SK-N-SH (cell line): Measurements from ENCODE around the gene JAZF1. TPM values are rescaled to one million over a fixed set of nuclear protein-coding genes. Genes with fewer than 3 reads are reported as not detected.

ENCODE experiments used
- CTCF ChIA-PET: fragments of 300-600, 350-600 bp; formaldehyde crosslinking; extraction: SDS; loops from one replicate; lab custom pipeline; 2021; lab: Yijun Ruan, JAX
- POLR2A ChIA-PET: fragments of 350-600 bp; sonication (Branson Sonifier 250); formaldehyde crosslinking; extraction: SDS; loops from one replicate; lab custom pipeline; 2020; ENCODE audit warnings: antibody characterized with exemption, inconsistent platforms; lab: Yijun Ruan, JAX
- DNase-seq: peaks from one replicate; pipeline ENCODE4 v3.0.0; 2012
- H2AFZ ChIP-seq: fragments of 200-600 bp; sonication (generic); 2 replicates; pipeline ENCODE4 v1.8.1; 2016; ENCODE audit warnings: antibody characterized with exemption, mild to moderate bottlenecking, low read depth
- H3F3A ChIP-seq: fragments of 200-600 bp; sonication (generic); replicated peaks from 2 replicates; pipeline ENCODE3; 2016; ENCODE audit warnings: antibody characterized with exemption, mild to moderate bottlenecking; ENCODE audit not compliant: insufficient read depth
- H3K27ac ChIP-seq, 2 experiments: fragments of 200-500 bp in 1 of 2; fragments of 200-600 bp in 1 of 2; sonication (Bioruptor generic) in 1 of 2; sonication (generic), shearing (Covaris generic) in 1 of 2; 2 replicates each; pipeline versions ENCODE4 v1.5.1 to v1.6.1; 2014 to 2016; ENCODE audit warnings: low read depth in 2 of 2, inconsistent platforms in 1 of 2, low read length in 1 of 2, mild to moderate bottlenecking in 1 of 2, mixed read lengths in 1 of 2
- H3K27me3 ChIP-seq: fragments of 200-600 bp; sonication (generic), shearing (Covaris generic); 2 replicates; pipeline ENCODE4 v1.6.1; 2016; ENCODE audit warnings: mixed run types; ENCODE audit not compliant: insufficient read depth
- H3K36me3 ChIP-seq, 2 experiments: fragments of 200-500 bp in 1 of 2; fragments of 200-600 bp in 1 of 2; sonication (Bioruptor generic) in 1 of 2; sonication (generic) in 1 of 2; replicated peaks in 1 of 2; 2 replicates each; pipeline versions ENCODE3 to v1.5.1; 2014 to 2016; ENCODE audit warnings: low read length in 1 of 2, mild to moderate bottlenecking in 1 of 2; ENCODE audit not compliant: insufficient read depth in 2 of 2, control insufficient read depth in 1 of 2
- H3K4me1 ChIP-seq, 2 experiments: fragments of 200-500 bp in 1 of 2; fragments of 200-600 bp in 1 of 2; sonication (Bioruptor generic) in 1 of 2; sonication (generic), shearing (Covaris generic) in 1 of 2; 2 replicates each; pipeline versions ENCODE4 v1.5.1 to v1.6.1; 2014 to 2016; ENCODE audit warnings: low read depth in 1 of 2, low read length in 1 of 2, mixed run types in 1 of 2; ENCODE audit not compliant: insufficient read depth in 2 of 2, control insufficient read depth in 1 of 2
- H3K4me2 ChIP-seq: fragments of 200-600 bp; sonication (generic), shearing (Covaris generic); 2 replicates; pipeline ENCODE4 v1.6.1; 2017; ENCODE audit warnings: mixed run types
- H3K4me3 ChIP-seq, 2 experiments: fragments of 200-500 bp in 1 of 2; fragments of 200-600 bp in 1 of 2; sonication (Bioruptor generic) in 1 of 2; sonication (generic), shearing (Covaris generic) in 1 of 2; 2 replicates each; pipeline versions ENCODE4 v1.5.1 to v1.8.1; 2014 to 2016; ENCODE audit warnings: low read depth in 2 of 2, inconsistent platforms in 1 of 2, low read length in 1 of 2, mild to moderate bottlenecking in 1 of 2, mixed read lengths in 1 of 2, moderate library complexity in 1 of 2
- H3K79me2 ChIP-seq: fragments of 200-600 bp; sonication (generic); 2 replicates; pipeline ENCODE4 v1.8.1; 2017; ENCODE audit warnings: mild to moderate bottlenecking; ENCODE audit not compliant: insufficient read depth
- H3K9ac ChIP-seq: fragments of 200-600 bp; sonication (generic); 2 replicates; pipeline ENCODE4 v1.6.1; 2017; ENCODE audit warnings: mixed run types
- H3K9me2 ChIP-seq: fragments of 200-600 bp; sonication (generic); 2 replicates; pipeline ENCODE4 v1.6.1; 2017; ENCODE audit warnings: mixed run types
- H3K9me3 ChIP-seq: fragments of 200-600 bp; sonication (generic); 2 replicates; pipeline ENCODE4 v1.6.1; 2017; ENCODE audit warnings: mixed run types, mild to moderate bottlenecking, moderate library complexity
- H4K20me1 ChIP-seq: fragments of 200-600 bp; sonication (generic); 2 replicates; pipeline ENCODE4 v1.6.1; 2017; ENCODE audit warnings: mild to moderate bottlenecking, mixed run types; ENCODE audit not compliant: insufficient read depth
- CHD2 ChIP-seq: fragments of 150-350 bp; IDR thresholded peaks from 2 replicates; pipeline ENCODE4 v1.6.1; 2018; ENCODE audit warnings: low read length; ENCODE audit not compliant: partially characterized antibody
- CTCF ChIP-seq: fragments of 200-600 bp; sonication (generic); IDR thresholded peaks from 2 replicates; pipeline ENCODE4 v1.6.1; 2017; ENCODE audit warnings: antibody characterized with exemption, mild to moderate bottlenecking, moderate library complexity
- FOXJ3 ChIP-seq: sonication (generic); formaldehyde crosslinking; IDR thresholded peaks from 2 replicates; pipeline ENCODE4 v1.5.1; 2020; ENCODE audit warnings: mild to moderate bottlenecking, missing genetic modification reagents
- GATA2 ChIP-seq: sonication (generic); formaldehyde crosslinking; IDR thresholded peaks from 2 replicates; pipeline ENCODE4 v1.5.0; 2020; ENCODE audit warnings: mild to moderate bottlenecking, missing genetic modification reagents
- IRF3 ChIP-seq: fragments of 150-350 bp; IDR thresholded peaks from 2 replicates; pipeline ENCODE4 v1.6.1; 2016; ENCODE audit warnings: mild to moderate bottlenecking, low read depth, low read length
- MXI1 ChIP-seq: IDR thresholded peaks from 2 replicates; pipeline ENCODE4 v1.6.1; 2012; ENCODE audit warnings: mild to moderate bottlenecking, low read depth, low read length, improper control_type of control experiment
- NFIC ChIP-seq: IDR thresholded peaks from 2 replicates; pipeline ENCODE4 v1.4.0; 2012; ENCODE audit warnings: borderline replicate concordance
- NRF1 ChIP-seq: IDR thresholded peaks from 2 replicates; pipeline ENCODE4 v1.6.1; 2012; ENCODE audit warnings: low read depth, mild to moderate bottlenecking, low read length
- RCOR1 ChIP-seq: fragments of 150-350 bp; IDR thresholded peaks from 2 replicates; pipeline ENCODE4 v1.6.1; 2017; ENCODE audit warnings: antibody characterized with exemption, low read length
- REST ChIP-seq: IDR thresholded peaks from 2 replicates; pipeline ENCODE4 v1.6.1; 2012; ENCODE audit warnings: mild to moderate bottlenecking, low read depth, low read length, moderate library complexity
- SMC3 ChIP-seq: IDR thresholded peaks from 2 replicates; pipeline ENCODE4 v1.6.1; 2012; ENCODE audit warnings: low read depth, low read length, improper control_type of control experiment
- TAF1 ChIP-seq: IDR thresholded peaks from 2 replicates; pipeline ENCODE4 v1.6.1; 2012; ENCODE audit warnings: low read depth, mild to moderate bottlenecking, low read length, moderate library complexity, borderline replicate concordance
- TEAD4 ChIP-seq: IDR thresholded peaks from 2 replicates; pipeline ENCODE4 v1.4.0; 2012; ENCODE audit warnings: mild to moderate bottlenecking, borderline replicate concordance; ENCODE audit not compliant: insufficient read depth
- WGBS: methylation state at CpG from one replicate; pipeline ENCODE4 v1.1.6; 2017; ENCODE audit warnings: low lambda C conversion rate; 5-methylcytosine and 5-hydroxymethylcytosine counted together
- polyA plus RNA-seq, 3 experiments: library from polyadenylated mRNA; depleted of rRNA; stranded (reverse); fragments of >200 nt; gene quantifications; 2 replicates each; pipeline ENCODE4 v1.2.3, GENCODE V29; 2012

Gene JAZF1
- polyA plus RNA-seq, 1 of the 3 experiments (the other 2 are of a cell fraction), result 1.7 TPM

DNA sequence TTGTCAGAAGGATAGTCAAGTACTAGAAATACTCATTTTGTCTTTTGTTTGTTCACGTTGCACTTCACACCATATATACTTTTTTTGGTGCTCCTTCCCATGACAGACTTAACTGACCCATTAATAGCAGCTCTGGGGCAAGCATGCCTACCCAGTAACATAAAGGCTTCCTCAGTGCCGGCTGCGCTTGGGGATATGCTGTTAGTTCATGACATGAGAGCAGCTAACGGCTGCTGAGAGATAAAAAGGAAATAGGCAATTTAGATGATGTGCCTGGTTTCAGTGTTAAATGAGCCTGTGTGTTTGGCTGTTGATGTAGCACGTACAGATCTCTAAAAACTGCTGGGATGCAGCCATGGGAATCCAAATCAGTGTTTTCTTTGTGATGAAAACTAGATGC is 354.2 kb downstream of the JAZF1 start:
- no peak overlapping the region for H2AFZ ChIP-seq
- H3K9me3 ChIP-seq, result no peaks in the 10 kb centered on the region
- H3K27me3 ChIP-seq, result no peaks in the 10 kb centered on the region
- ChIA-PET CTCF (interaction anchor here (0.7 to 2.0 kb wide), 5 partner anchors 14 to 631 kb away, joined by 3 to 7 read pairs (median 4); no protein-coding TSS in a partner anchor), POLR2A (no interaction called here)
- no peak overlapping the region for H3K4me3 ChIP-seq
- 80% methylated on average over 5 of the region's 5 CpGs for WGBS
- peaks cover 0 to 18% of the 10 kb centered on the region in 2 experiments; a peak in 2 of 4 replicates for H3K4me1 ChIP-seq
- no peak for TF ChIP-seq CTCF
- TF ChIP-seq IRF3, result no peak
- TF ChIP-seq FOXJ3 (CRISPR knock-in tag), result 0 out of 2 replicates have a peak, but pooled peaks have one; percentile 36
- no peak for TF ChIP-seq REST
- no peak for TF ChIP-seq TEAD4
- peak; percentile 68; the same call in 1 of the 2 replicates for TF ChIP-seq RCOR1
- TF ChIP-seq GATA2, result peak; percentile 59
- TF ChIP-seq MXI1, result peak; percentile 45; the same call in 1 of the 2 replicates
- peaks cover 58 to 60% of the 10 kb centered on the region in 2 experiments for H3K36me3 ChIP-seq
- no peaks in the 10 kb centered on the region for H3K79me2 ChIP-seq
- no peaks in the 10 kb centered on the region for H3F3A ChIP-seq
- H3K9me2 ChIP-seq, result no peaks in the 10 kb centered on the region
- H3K4me2 ChIP-seq, result no peak overlapping the region
- no peak overlapping the region for H3K9ac ChIP-seq
- H3K27ac ChIP-seq, result peak overlapping the region in 1 of 2 experiments; percentile 72; a peak in 2 of 4 replicates
- peak; percentile 53 for DNase-seq
- no peaks in the 10 kb centered on the region for H4K20me1 ChIP-seq

DNA sequence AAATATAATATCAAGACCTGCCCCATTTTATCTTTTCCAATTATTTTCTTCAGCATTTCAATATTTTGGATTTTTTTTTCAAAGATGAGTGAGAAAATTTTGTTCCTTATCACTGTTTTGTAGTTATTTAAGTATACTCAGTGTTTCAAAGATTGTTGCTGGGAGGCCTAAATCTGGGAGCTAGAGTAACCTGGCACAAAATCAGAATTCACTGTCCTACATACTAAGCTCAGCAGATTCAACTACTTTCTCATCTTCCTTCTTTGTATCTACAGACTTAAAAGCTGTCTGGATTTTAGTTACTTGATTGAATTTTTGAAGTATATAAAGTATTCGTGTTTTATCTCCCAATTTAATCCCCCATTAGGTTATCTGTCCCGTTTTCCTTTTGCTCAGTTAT is 354.7 kb downstream of the JAZF1 start:
- Histone ChIP-seq H3K4me3 (no peak overlapping the region), H3K9me3 (no peaks in the 10 kb centered on the region), H3K4me2 (no peak overlapping the region), H3K9me2 (no peaks in the 10 kb centered on the region), H3K79me2 (no peaks in the 10 kb centered on the region), H2AFZ (no peak overlapping the region), H3K27me3 (no peaks in the 10 kb centered on the region), H3K9ac (no peak overlapping the region), H3K4me1 (peaks cover 0 to 18% of the 10 kb centered on the region in 2 experiments; a peak in 2 of 4 replicates), H3K36me3 (peaks cover 54 to 60% of the 10 kb centered on the region in 2 experiments), H3K27ac (peak overlapping the region in 1 of 2 experiments; percentile 72; a peak in 2 of 4 replicates), H3F3A (no peaks in the 10 kb centered on the region), H4K20me1 (no peaks in the 10 kb centered on the region)
- CTCF ChIA-PET, result interaction anchor here (1.1 to 2.0 kb wide), 5 partner anchors 81 to 630 kb away, joined by 3 to 7 read pairs (median 4); no protein-coding TSS in a partner anchor
- POLR2A ChIA-PET, result no interaction called here
- WGBS, result 78% methylated on average over 2 of the region's 2 CpGs
- TF ChIP-seq TAF1, result no peak
- no peak for TF ChIP-seq NRF1
- no peak for TF ChIP-seq SMC3
- TF ChIP-seq CHD2, result no peak
- no peak for TF ChIP-seq NFIC
- DNase-seq, result no peak
